ENCODE results near the gene MED26.

Gene MED26

DNA sequence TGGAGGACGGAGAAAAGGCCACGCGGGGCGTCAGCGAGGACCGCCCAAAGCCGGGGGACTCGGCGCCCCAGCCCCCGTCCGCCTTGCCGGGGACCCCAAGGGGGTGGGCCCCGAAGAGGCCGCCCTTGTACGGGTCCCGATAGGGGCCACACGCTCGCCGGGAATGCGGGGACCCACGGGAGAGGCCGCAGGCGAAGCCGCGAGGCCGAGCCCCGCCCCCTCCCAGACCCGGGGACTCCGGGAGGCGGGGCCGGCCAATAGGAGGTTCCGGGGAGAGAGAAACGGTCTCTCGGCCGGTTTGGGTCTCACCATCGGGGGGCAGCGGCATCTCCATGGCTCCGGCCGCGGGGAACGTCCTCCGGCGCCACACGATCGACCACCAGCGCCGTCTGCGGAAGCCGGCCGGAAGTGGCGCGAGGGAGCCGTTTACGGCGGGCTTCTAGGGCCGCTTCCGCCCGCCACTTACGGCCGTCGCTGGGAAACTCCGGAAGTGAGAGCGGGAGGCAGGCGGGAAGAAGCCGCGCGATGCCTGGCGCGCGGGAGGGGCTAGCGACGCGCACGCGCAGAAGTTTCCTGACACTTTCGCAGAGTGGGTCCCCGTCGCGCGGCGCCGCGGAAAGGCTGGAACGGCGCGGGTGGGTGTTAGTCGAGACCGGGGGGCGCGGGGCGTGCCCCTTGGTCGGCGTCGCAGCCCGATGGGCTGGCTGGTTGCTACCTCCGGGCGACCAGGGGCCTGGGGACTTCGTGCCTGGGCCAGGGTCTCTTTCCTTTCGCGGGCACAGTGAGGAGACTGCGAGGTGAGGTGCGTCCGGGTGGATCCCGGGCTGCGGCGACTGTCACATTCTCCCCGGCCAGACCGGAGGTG is 85.7 kb downstream of the MED26 start, which contains the start of gene CHERP:
Gene CHERP (minus strand): TSS at position 393 of the 865 bp plus-strand sequence. CDS start 59 bp downstream, at position 334.
- no peaks in the 10 kb centered on the region; the same call in 1 of the 2 replicates for H3F3A ChIP-seq (ENCODE audit: insufficient read depth, low read length)
- no peaks in the 10 kb centered on the region for H3K27me3 ChIP-seq (replicated peaks; ENCODE audit: insufficient read depth, low read length)
- 0 out of 2 replicates have a peak, but pooled peaks cover 5% of the 10 kb centered on the region for H3K36me3 ChIP-seq (replicated peaks; ENCODE audit: insufficient read depth, low read length)
- H3K4me3 ChIP-seq (ENCODE audit: low read length), result peak within 1 kb of the TSS; percentile 81
- peak within 1 kb of the TSS; percentile 79 for H3K4me2 ChIP-seq (ENCODE audit: low read depth, low read length)
- TF ChIP-seq EZH2phosphoT487 (IDR thresholded peaks at IDR 0.05; ENCODE audit: low read length) (no peak), EZH2 (optimal IDR thresholded peaks at IDR 0.05; ENCODE audit: low read depth, low read length) (no peak)
- TF ChIP-seq, protein P1, sequence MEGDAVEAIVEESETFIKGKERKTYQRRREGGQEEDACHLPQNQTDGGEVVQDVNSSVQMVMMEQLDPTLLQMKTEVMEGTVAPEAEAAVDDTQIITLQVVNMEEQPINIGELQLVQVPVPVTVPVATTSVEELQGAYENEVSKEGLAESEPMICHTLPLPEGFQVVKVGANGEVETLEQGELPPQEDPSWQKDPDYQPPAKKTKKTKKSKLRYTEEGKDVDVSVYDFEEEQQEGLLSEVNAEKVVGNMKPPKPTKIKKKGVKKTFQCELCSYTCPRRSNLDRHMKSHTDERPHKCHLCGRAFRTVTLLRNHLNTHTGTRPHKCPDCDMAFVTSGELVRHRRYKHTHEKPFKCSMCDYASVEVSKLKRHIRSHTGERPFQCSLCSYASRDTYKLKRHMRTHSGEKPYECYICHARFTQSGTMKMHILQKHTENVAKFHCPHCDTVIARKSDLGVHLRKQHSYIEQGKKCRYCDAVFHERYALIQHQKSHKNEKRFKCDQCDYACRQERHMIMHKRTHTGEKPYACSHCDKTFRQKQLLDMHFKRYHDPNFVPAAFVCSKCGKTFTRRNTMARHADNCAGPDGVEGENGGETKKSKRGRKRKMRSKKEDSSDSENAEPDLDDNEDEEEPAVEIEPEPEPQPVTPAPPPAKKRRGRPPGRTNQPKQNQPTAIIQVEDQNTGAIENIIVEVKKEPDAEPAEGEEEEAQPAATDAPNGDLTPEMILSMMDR (IDR thresholded peaks at IDR 0.05; ENCODE audit: low read length), result no peak
- H3K9me2 ChIP-seq (replicated peaks; ENCODE audit: insufficient read depth, low read length), result no peaks in the 10 kb centered on the region
- H3K9me3 ChIP-seq (replicated peaks; ENCODE audit: insufficient read depth, low read length), result no peaks in the 10 kb centered on the region
- peak within 1 kb of the TSS; percentile 88 for H3K9ac ChIP-seq (ENCODE audit: low read length)
- H3K79me2 ChIP-seq (ENCODE audit: low read length), result peaks cover 74% of the 10 kb centered on the region
- H4K20me1 ChIP-seq (ENCODE audit: insufficient read depth, low read length), result 0 out of 2 replicates have a peak, but pooled peaks cover 3% of the 10 kb centered on the region
- H3K27ac ChIP-seq (ENCODE audit: low read length), result peak within 1 kb of the TSS; percentile 69
- DNase-seq, result peak; percentile 96
- H2AFZ ChIP-seq (ENCODE audit: low read length), result peak within 1 kb of the TSS; percentile 57
- H3K4me1 ChIP-seq (ENCODE audit: low read length), result peaks cover 10% of the 10 kb centered on the region

DNA sequence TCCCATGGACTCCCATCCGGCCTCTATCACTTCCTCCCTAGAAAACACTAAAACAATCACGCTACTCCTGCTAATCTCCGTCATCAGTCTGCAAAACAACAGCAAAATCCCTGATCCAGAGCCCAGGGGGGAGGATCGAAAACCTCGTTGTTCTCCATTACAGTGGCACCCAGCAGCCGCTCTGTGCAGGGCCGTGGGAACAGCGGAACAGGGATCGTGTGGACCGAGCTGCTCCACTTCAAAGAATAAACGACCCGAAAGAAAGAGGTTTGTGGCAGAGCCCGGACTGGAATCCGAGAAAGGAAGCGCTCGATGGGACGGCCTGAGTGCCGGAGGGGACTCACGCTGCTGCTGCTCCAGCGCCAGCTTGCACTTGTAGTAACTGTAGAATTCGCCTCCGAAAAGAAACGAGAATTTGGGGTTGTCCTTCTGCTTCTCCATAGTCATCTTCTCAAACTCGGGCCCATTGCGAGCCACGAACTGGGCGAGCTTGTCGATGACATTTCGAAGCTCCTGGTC is 86.4 kb downstream of the MED26 start:
- Histone ChIP-seq H3F3A (ENCODE audit: insufficient read depth, low read length) (no peaks in the 10 kb centered on the region; the same call in 1 of the 2 replicates), H3K4me1 (ENCODE audit: low read length) (peaks cover 10% of the 10 kb centered on the region), H3K79me2 (ENCODE audit: low read length) (peaks cover 81% of the 10 kb centered on the region), H4K20me1 (ENCODE audit: insufficient read depth, low read length) (0 out of 2 replicates have a peak, but pooled peaks cover 4% of the 10 kb centered on the region), H2AFZ (ENCODE audit: low read length) (peak overlapping the region; percentile 57), H3K9me3 (replicated peaks; ENCODE audit: insufficient read depth, low read length) (no peaks in the 10 kb centered on the region), H3K36me3 (replicated peaks; ENCODE audit: insufficient read depth, low read length) (0 out of 2 replicates have a peak, but pooled peaks cover 5% of the 10 kb centered on the region), H3K9me2 (replicated peaks; ENCODE audit: insufficient read depth, low read length) (no peaks in the 10 kb centered on the region), H3K9ac (ENCODE audit: low read length) (peak overlapping the region; percentile 88), H3K4me2 (ENCODE audit: low read depth, low read length) (peak overlapping the region; percentile 79), H3K4me3 (ENCODE audit: low read length) (peak overlapping the region; percentile 81), H3K27me3 (replicated peaks; ENCODE audit: insufficient read depth, low read length) (no peaks in the 10 kb centered on the region), H3K27ac (ENCODE audit: low read length) (peak overlapping the region; percentile 47; the same call in 1 of the 2 replicates)
- TF ChIP-seq, protein P1 (IDR thresholded peaks at IDR 0.05; ENCODE audit: low read length), result no peak
- TF ChIP-seq EZH2 (optimal IDR thresholded peaks at IDR 0.05; ENCODE audit: low read depth, low read length) (no peak), EZH2phosphoT487 (IDR thresholded peaks at IDR 0.05; ENCODE audit: low read length) (no peak)
- peak; percentile 44 for DNase-seq

DNA sequence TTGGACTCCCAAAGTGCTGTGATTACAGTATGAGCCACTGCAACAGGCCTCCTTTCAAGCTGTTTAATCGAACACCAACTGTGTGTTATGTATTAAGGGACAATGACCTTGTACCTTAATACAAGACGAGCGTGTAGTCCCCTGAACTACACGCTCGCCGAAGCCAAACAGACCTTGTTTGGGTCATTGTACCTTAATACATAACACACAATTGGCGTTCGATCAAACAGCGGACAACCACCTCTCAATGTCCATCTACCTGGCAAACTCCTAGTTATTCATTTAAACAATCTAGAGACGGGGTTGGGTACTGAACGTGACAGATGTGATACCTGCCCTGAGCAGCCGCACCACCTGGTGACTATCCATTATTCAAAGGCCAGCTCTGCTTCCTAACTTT is 87.1 kb downstream of the MED26 start:
- peak overlapping the region; percentile 81 for H3K4me3 ChIP-seq (ENCODE audit: low read length)
- H3K9ac ChIP-seq (ENCODE audit: low read length), result peak overlapping the region; percentile 88; the same call in 1 of the 2 replicates
- H3K4me1 ChIP-seq (ENCODE audit: low read length), result peaks cover 10% of the 10 kb centered on the region
- H3K4me2 ChIP-seq (ENCODE audit: low read depth, low read length), result peak overlapping the region; percentile 79
- H3K9me3 ChIP-seq (replicated peaks; ENCODE audit: insufficient read depth, low read length), result no peaks in the 10 kb centered on the region
- peaks cover 10% of the 10 kb centered on the region for H4K20me1 ChIP-seq (ENCODE audit: insufficient read depth, low read length)
- H2AFZ ChIP-seq (ENCODE audit: low read length), result no peak overlapping the region
- no peaks in the 10 kb centered on the region; the same call in 1 of the 2 replicates for H3F3A ChIP-seq (ENCODE audit: insufficient read depth, low read length)
- H3K9me2 ChIP-seq (replicated peaks; ENCODE audit: insufficient read depth, low read length), result no peaks in the 10 kb centered on the region
- H3K27ac ChIP-seq (ENCODE audit: low read length), result no peak overlapping the region
- no peaks in the 10 kb centered on the region for H3K27me3 ChIP-seq (replicated peaks; ENCODE audit: insufficient read depth, low read length)
- no peak for TF ChIP-seq EZH2phosphoT487 (IDR thresholded peaks at IDR 0.05; ENCODE audit: low read length)
- TF ChIP-seq, protein P1 (IDR thresholded peaks at IDR 0.05; ENCODE audit: low read length), result no peak
- H3K79me2 ChIP-seq (ENCODE audit: low read length), result peaks cover 88% of the 10 kb centered on the region
- H3K36me3 ChIP-seq (replicated peaks; ENCODE audit: insufficient read depth, low read length), result 0 out of 2 replicates have a peak, but pooled peaks cover 5% of the 10 kb centered on the region
- DNase-seq, result no peak
